GM13976 (cell line): ENCODE data around the gene MINDY3.

Experiments
- DNase-seq: peaks from one replicate; pipeline ENCODE4 v3.0.0; 2012; ENCODE audit warnings: low spot score
- CTCF ChIP-seq: IDR thresholded peaks from 2 replicates; pipeline ENCODE4 v1.5.1; 2012; ENCODE audit warnings: borderline replicate concordance, mild to moderate bottlenecking; ENCODE audit not compliant: insufficient read depth; ENCODE audit errors: extremely low read depth, missing control alignments, control extremely low read depth
- in situ Hi-C: fragments of 300-500 bp; cut with MboI; formaldehyde crosslinking; loops from one replicate; pipeline ENCODE4 v1.12.0; 2022; ENCODE audit warnings: low sequenced_read_pairs, mixed read lengths, inconsistent platforms; ENCODE audit not compliant: unreplicated experiment

The MINDY3 gene

GRCh38 chr10:15794569-15794968 is 65.7 kb downstream of the MINDY3 start:
- in situ Hi-C loops, result no loop called here
- TF ChIP-seq CTCF, result no peak
- no peak for DNase-seq

- in situ Hi-C loops, result no loop called here
- TF ChIP-seq CTCF, result no peak
- DNase-seq, result no peak
These were observed 66.6 kb downstream of the MINDY3 start for GRCh38 chr10:15793664-15794063.

GRCh38 chr10:15792777-15793176 is 67.5 kb downstream of the MINDY3 start:
- in situ Hi-C loops, result no loop called here
- no peak for DNase-seq
- no peak for TF ChIP-seq CTCF

GRCh38 chr10:15791816-15792524 is 68.3 kb downstream of the MINDY3 start:
- no peak for DNase-seq
- TF ChIP-seq CTCF, result no peak
- in situ Hi-C loops, result no loop called here

- no peak for TF ChIP-seq CTCF
- DNase-seq, result no peak
- in situ Hi-C loops, result no loop called here
These were observed 70.3 kb downstream of the MINDY3 start for GRCh38 chr10:15789793-15790525.

- DNase-seq, result no peak
- in situ Hi-C loops, result no loop called here
- TF ChIP-seq CTCF, result no peak
These were observed 72.9 kb downstream of the MINDY3 start for GRCh38 chr10:15787426-15787825.
